KBM-7 (cell line): Measurements from ENCODE around the gene CNR2.
A peak's percentile ranks its signal among the peaks of the same experiment; 100 is the strongest.
"Not testable (repeated sequence)": the region's sequence is repeated elsewhere in the genome, so short reads cannot be mapped to it uniquely, and the experiment has no call there.

Experiments
- DNase-seq: peaks from one replicate; pipeline ENCODE4 v3.0.0-alpha.2; 2015
- in situ Hi-C: fragments of 300-500 bp; cut with MboI; formaldehyde crosslinking; loops from 2 replicates; pipeline ENCODE4 v1.14.3; 2020; ENCODE audit warnings: low sequenced_read_pairs, low pct_unique_long_range_greater_than_20kb, mixed read lengths

The CNR2 gene

DNA sequence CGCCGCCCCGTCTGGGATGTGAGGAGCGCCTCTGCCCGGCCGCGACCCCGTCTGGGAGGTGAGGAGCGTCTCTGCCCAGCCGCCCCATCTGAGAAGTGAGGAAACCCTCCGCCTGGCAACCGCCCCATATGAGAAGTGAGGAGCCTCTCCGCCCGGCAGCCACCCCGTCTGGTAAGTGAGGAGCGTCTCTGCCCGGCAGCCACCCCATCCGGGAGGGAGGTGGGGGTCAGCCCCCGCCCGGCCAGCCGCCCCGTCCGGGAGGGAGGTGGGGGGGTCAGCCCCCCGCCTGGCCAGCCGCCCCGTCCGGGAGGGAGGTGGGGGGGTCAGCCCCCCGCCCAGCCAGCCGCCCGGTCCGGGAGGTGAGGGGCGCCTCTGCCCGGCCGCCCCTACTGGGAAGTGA, 60.0 kb downstream of the CNR2 start:
- DNase-seq, in situ Hi-C loops: not testable (repeated sequence)

GRCh38 chr1:23851406-23851805, 61.8 kb downstream of the CNR2 start:
- in situ Hi-C loops, DNase-seq: not testable (repeated sequence)

- no peak for DNase-seq
- in situ Hi-C loops: no loop called here
Observed at GRCh38 chr1:23848673-23849616, 64.2 kb downstream of the CNR2 start.

- in situ Hi-C loops, DNase-seq: not testable (repeated sequence)
Observed at GRCh38 chr1:23847482-23848095, 65.6 kb downstream of the CNR2 start.

- in situ Hi-C loops: no loop called here
- no peak for DNase-seq
Observed at GRCh38 chr1:23845163-23845562, 68.0 kb downstream of the CNR2 start.

- in situ Hi-C loops: no loop called here
- no peak for DNase-seq
Observed at GRCh38 chr1:23843644-23844043, 69.5 kb downstream of the CNR2 start.

DNA sequence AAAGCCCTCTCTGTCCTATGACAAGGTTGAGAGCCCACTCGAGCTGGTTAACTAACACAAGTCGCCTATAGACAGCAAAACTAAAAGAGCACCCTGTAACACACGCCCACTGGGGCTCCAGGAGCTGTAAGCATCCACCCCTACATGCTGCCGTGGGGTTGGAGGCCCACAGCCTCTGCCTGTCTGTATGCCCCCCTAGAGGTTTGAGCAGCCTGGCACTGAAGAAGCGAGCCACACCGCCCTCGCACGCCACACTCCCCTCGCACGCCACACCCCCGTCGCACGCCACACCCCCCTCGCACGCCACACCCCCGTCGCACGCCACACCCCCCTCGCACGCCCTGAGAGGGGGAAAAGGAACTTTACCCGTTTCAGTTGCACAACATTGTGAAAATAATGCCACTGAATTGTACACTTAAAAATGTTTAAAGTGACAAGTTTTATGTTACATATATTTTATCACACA, 74.7 kb downstream of the CNR2 start:
- peak; percentile 75 for DNase-seq

DNA sequence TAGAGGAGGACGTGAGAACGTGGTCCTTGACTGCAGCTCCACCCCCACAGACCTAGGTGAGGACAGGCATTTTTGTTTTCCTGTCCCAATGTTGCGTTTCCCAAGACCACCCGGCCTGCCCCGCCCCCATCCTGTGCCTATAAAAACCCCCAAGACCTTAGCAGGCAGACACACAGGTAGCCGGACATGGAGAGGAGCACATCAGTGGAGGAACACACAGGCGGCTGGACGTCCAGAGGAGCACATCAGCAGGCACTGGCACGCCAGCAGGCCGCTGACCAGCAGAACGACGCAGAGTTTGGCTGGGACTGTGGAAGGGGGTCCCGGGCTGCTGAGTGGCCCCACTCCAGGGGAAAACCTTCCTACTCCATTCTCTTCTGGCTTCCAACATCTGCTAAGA, 75.3 kb downstream of the CNR2 start:
- in situ Hi-C loops: no loop called here
- no peak for DNase-seq

More for the DNA sequence above, 74.7 kb downstream of the CNR2 start:
- in situ Hi-C loops: no loop called here

DNA sequence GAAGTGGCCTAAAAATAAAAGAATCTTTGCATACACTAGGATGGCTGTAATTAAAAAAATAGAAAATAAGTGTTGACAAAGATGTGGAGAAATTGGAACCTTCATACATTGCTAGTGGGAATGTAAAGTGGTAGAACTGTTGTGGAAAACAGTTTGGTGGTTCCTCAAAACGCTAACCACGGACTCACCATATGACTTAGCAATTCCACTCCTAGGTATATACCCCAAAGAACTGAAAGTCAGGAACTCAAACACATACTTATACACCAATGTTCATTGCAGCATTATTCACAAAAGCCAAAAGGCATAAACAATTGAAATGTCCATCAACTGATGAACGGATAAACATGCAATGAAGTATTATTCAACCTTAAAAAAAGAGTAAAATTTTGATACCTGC, 77.1 kb downstream of the CNR2 start:
- DNase-seq: peak; percentile 37
- in situ Hi-C loops: no loop called here

DNA sequence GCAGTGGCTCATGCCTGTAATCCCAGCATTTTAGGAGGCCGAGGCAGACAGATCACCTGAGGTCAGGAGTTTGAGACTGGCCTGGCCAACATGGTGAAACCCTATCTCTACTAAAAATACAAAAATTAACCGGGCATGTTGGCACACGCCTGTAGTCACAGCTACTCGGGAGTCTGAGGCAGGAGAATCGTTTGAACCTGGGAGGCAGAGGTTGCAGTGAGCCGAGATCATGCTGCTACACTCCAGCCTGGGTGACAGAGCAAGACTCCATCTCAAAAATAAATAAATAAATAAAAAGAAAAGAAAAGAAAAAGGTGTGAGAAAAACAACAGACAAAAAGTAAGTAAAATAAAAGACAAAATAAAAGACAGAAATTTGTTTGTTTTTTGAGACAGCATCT, 79.0 kb downstream of the CNR2 start:
- DNase-seq: not testable (repeated sequence)

GRCh38 chr1:23827717-23828116, 85.4 kb downstream of the CNR2 start:
- in situ Hi-C loops: no loop called here
- no peak for DNase-seq

More for the DNA sequence above, 79.0 kb downstream of the CNR2 start:
- in situ Hi-C loops: not testable (repeated sequence)

DNA sequence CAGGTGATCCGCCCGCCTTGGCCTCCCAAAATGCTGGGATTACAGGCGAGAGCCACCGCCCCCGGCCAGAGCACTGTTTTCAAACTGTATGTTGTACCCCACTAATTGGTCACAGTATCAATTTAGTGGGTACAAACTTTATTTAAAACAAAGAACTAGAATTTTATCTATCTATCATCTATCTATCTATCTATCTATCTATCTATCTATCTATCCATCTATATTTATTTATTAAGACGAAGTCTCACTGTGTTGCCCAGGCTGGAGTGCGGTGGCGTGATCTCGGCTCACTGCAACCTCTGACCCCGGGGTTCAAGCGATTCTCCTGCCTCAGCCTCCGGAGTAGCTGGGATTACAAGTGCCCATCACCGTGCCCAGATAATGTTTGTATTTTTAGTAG, 86.6 kb downstream of the CNR2 start:
- in situ Hi-C loops, DNase-seq: not testable (repeated sequence)

DNA sequence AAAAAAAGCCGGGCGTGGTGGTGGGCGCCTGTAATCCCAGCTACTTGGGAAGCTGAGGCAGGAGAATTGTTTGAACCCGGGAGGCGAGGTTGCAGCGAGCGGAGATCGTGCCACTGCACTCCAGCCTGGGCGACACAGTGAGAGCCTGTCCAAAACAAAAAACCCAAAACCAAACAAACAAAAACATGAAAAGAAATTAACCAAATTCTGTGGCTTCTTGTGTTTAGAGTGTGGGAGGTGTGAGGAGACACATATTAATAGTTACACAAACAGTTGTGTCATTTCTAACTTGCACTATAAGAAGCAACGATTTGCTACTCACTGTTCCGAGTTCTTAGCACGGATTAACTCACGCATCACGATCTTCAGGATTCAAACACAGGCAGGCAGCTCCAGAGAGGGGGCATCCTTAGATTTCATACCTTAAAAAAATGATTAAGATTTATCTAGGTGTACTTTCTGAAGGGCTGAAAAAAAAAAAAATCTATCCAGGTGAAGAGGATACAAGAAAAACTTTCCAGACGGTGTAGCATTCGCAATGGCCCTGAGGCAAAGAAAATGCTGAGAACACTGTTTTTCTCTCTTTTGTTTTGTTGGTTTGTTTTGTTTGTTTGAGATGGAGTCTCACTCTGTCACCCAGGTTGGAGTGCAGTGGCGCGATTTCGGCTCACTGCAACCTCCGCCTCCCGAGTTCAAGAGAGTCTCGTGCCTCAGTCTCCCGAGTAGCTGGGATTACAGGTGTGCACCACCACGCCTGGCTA, 87.2 kb downstream of the CNR2 start:
- in situ Hi-C loops: no loop called here
- DNase-seq: no peak

DNA sequence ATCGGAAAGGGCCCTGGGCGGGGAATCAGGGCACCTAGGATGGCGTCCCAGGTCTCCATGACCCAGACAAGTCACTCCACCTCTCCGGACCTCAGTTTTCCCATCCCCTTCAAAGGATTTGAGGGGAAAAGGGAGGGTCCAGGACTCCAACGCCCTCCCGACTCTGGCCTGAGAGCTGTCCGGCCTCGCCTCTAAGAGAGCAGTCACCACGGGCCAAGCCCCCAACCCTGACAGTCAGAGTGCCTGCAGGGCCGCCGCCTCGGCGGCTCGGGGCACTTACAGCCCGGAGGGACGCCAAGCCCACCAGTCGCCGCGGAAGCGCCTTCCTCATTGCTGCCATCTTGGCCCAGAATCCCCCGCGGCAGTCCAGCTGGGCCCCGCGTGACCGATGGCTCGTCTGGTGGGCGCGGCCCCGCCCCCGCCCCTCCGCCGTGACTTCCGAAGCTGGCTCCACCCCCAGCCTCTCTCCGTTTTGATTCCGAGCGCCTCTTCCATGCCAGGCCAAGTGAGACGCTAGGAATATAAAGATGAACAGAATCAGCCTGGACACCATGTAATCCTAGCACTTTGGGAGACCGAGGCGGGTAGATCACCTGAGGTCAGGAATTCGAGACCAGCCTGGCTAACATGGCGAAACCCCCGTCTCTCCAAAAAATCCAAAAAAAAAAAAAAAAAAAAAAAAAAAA, 87.9 kb downstream of the CNR2 start, which contains the start of gene HMGCL:
Gene HMGCL, minus strand, starts transcription at position 354 of the 686 bp plus-strand sequence. Its CDS starts 14 bp downstream, at position 340.
- in situ Hi-C loops: no loop called here
- peak; percentile 87 for DNase-seq

GRCh38 chr1:23824711-23825075, 88.5 kb downstream of the CNR2 start:
- DNase-seq: no peak
- in situ Hi-C loops: loop anchor here (25.0 kb wide), 1 partner anchor 88 kb away; the partner anchor contains the start of gene CNR2

DNA sequence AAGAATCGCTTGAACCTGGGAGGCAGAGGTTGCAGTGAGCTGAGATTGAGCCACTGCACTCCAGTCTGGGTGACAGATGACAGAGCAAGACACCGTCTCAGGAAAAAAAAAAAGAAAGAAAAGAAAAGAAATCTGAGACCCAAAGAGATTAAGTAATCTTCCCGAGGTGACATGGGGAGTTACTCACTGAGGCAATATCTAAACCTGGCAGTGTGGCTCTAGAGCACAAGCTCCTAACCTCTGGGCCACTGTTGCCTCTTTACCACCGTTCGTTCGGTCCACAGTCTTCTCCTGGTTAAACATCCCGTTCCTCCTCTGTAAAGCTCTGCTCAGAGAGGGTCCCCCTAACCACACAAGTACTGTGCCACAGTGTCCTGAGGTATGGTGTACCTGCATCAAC, 89.4 kb downstream of the CNR2 start:
- DNase-seq: no peak
- in situ Hi-C loops: loop anchor here (25.0 kb wide), 1 partner anchor 89 kb away; the partner anchor contains the start of gene CNR2
